ENCODE data around the gene GGCX. TPM values are rescaled to one million over a fixed set of nuclear protein-coding genes. Genes with fewer than 3 reads are reported as not detected.

Gene GGCX
- total and polyA plus RNA-seq, 9 of the 15 experiments (the other 6 are each of a cell fraction or from before 2014, with no cell fraction given): 14.4 to 47.1 (median 28.1) TPM

DNA sequence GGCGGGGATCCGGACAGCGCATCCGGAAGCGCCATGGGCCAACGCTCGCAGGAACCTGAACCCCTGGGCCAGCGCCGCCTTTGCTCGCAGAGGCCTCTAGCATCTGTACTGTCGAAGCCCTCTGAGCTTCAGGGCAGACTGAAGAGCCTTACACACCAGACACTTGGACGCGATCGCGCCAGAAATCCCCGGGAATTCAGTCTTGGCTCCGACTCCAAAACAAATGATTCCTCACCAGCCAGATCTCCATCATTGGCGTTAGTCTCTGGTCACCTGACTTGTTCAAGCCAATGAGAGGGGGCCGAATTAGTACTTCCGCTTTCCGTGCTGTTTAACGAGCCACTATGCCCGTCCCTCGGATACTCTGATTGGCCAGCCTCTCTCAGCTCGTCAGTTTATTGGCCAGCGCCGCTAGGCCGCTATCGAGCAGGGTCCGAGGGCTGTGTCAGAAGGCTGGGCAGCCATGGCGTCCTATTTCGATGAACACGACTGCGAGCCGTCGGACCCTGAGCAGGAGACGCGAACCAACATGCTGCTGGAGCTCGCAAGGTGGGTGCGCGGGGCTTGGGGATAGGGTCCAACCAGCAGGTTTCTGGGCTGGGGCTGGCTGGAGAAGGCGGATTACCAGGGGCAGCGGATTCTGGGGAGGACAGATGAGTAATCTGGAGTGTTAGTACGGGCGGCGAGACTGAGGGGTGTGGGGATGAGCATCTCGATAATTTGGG is 34.2 kb upstream of the GGCX start, which contains the start of gene RNF181 (continued):
- TF ChIP-seq, protein P1, sequence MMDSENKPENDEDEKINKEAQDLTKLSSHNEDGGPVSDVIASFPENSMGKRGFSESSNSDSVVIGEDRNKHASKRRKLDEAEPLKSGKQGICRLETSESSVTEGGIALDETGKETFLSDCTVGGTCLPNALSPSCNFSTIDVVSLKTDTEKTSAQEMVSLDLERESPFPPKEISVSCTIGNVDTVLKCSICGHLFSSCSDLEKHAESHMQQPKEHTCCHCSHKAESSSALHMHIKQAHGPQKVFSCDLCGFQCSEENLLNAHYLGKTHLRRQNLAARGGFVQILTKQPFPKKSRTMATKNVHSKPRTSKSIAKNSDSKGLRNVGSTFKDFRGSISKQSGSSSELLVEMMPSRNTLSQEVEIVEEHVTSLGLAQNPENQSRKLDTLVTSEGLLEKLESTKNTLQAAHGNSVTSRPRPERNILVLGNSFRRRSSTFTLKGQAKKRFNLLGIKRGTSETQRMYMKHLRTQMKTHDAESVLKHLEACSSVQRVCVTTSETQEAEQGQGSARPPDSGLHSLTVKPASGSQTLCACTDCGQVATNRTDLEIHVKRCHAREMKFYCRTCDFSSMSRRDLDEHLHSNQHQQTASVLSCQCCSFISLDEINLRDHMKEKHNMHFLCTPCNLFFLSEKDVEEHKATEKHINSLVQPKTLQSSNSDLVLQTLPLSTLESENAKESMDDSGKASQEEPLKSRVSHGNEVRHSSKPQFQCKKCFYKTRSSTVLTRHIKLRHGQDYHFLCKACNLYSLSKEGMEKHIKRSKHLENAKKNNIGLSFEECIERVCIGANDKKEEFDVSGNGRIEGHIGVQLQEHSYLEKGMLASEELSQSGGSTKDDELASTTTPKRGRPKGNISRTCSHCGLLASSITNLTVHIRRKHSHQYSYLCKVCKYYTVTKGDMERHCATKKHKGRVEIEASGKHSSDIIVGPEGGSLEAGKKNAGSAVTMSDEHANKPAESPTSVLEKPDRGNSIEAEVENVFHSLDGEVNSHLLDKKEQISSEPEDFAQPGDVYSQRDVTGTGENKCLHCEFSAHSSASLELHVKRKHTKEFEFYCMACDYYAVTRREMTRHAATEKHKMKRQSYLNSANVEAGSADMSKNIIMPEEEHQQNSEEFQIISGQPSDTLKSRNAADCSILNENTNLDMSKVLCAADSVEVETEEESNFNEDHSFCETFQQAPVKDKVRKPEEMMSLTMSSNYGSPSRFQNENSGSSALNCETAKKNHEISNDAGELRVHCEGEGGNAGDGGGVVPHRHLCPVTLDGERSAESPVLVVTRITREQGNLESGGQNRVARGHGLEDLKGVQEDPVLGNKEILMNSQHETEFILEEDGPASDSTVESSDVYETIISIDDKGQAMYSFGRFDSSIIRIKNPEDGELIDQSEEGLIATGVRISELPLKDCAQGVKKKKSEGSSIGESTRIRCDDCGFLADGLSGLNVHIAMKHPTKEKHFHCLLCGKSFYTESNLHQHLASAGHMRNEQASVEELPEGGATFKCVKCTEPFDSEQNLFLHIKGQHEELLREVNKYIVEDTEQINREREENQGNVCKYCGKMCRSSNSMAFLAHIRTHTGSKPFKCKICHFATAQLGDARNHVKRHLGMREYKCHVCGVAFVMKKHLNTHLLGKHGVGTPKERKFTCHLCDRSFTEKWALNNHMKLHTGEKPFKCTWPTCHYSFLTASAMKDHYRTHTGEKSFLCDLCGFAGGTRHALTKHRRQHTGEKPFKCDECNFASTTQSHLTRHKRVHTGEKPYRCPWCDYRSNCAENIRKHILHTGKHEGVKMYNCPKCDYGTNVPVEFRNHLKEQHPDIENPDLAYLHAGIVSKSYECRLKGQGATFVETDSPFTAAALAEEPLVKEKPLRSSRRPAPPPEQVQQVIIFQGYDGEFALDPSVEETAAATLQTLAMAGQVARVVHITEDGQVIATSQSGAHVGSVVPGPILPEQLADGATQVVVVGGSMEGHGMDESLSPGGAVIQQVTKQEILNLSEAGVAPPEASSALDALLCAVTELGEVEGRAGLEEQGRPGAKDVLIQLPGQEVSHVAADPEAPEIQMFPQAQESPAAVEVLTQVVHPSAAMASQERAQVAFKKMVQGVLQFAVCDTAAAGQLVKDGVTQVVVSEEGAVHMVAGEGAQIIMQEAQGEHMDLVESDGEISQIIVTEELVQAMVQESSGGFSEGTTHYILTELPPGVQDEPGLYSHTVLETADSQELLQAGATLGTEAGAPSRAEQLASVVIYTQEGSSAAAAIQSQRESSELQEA (IDR thresholded peaks at IDR 0.05; ENCODE audit: low read depth): no peak
- TF ChIP-seq SRSF3 (IDR thresholded peaks at IDR 0.05; ENCODE audit: insufficient read depth, low read length): no peak
- TF ChIP-seq FOSL1 (tag; conservative IDR thresholded peaks at IDR 0.05): peak; percentile 45; the same call in 1 of the 2 replicates
- TF ChIP-seq NFIX (CRISPR knock-in tag; IDR thresholded peaks at IDR 0.05; ENCODE audit: low read depth): no peak
- TF ChIP-seq, protein P2, sequence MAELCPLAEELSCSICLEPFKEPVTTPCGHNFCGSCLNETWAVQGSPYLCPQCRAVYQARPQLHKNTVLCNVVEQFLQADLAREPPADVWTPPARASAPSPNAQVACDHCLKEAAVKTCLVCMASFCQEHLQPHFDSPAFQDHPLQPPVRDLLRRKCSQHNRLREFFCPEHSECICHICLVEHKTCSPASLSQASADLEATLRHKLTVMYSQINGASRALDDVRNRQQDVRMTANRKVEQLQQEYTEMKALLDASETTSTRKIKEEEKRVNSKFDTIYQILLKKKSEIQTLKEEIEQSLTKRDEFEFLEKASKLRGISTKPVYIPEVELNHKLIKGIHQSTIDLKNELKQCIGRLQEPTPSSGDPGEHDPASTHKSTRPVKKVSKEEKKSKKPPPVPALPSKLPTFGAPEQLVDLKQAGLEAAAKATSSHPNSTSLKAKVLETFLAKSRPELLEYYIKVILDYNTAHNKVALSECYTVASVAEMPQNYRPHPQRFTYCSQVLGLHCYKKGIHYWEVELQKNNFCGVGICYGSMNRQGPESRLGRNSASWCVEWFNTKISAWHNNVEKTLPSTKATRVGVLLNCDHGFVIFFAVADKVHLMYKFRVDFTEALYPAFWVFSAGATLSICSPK (IDR thresholded peaks at IDR 0.05; ENCODE audit: borderline replicate concordance): no peak
- TF ChIP-seq PHF21A (IDR thresholded peaks at IDR 0.05; ENCODE audit: borderline replicate concordance, low read depth): no peak; the same call in 1 of the 2 replicates
- no peak for TF ChIP-seq TRIM24 (IDR thresholded peaks at IDR 0.05)
- peak; percentile 86 for TF ChIP-seq NEUROD1 (IDR thresholded peaks at IDR 0.05; ENCODE audit: borderline replicate concordance, low read depth, low read length, partially characterized antibody)
- peak; percentile 84 for TF ChIP-seq POLR2AphosphoS5 (IDR thresholded peaks at IDR 0.05; ENCODE audit: control insufficient read depth, insufficient read depth, low read depth, low read length)
- TF ChIP-seq, protein P3, sequence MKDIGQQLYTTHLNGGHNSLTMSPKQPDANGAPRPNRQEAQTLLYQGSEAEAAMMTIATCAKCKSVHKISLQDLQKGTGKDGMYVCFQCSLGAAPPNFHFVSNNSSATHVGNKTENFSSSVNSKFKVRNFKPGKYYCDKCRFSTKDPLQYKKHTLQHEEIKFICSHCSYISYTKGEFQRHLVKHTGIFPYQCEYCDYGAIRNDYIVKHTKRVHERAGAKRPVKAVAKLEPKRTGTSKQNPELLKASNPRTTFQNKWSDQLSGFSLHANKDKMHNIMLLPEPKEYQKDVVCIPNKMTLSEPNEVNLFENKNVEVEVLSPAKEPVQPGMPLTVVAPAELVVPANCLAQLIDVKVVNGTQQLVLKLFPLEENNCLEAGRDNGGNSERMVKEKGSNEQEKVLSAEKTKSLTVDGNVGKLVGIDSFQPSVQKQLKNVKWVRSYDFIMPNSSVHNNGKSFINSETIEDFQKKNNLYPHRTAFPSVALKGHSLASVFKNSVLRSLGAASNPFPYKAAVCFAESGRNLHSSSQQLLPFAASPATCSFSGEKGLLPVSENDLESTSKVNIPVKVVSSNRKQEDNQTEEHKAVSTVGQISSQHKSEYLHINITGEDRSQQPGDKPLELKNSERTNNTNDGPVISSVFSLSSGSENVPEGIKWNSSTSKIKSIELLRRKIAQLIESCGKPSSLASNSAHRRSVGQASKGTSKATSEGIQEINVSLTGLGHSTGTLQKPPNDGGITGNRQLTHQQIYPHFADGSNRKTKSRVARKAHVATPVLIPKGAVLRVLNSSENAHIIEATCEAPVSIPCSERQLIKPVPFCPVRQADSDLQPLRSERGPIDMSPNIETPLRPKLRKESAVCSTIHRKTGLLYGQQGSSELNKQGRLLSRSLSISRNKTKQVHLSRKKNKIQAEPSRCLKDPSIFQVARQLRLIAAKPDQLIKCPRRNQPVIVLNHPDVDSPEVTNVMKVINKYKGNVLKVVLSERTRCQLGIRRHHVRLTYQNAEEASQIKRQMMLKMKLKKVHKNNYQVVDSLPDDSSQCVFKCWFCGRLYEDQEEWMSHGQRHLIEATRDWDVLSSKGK (CRISPR knock-in tag; IDR thresholded peaks at IDR 0.05): no peak
- no peak for TF ChIP-seq EP300 (IDR thresholded peaks at IDR 0.05; ENCODE audit: low read length)
- TF ChIP-seq CREM (IDR thresholded peaks at IDR 0.05; ENCODE audit: low read depth): peak; percentile 82
- no peak for TF ChIP-seq HSF4 (CRISPR knock-in tag; IDR thresholded peaks at IDR 0.05; ENCODE audit: borderline replicate concordance)

Measured in K562 (cell line).